Activated CD8-positive, alpha-beta memory T cell treated with anti-CD3 and anti-CD28 coated beads, Interleukin-2, amount 50 U/mL, for 4 hours (primary cell): Measurements from ENCODE around the gene FSD1L.
"Not testable (repeated sequence)": the region's sequence is repeated elsewhere in the genome, so short reads cannot be mapped to it uniquely, and the experiment has no call there.

Source experiments
- DNase-seq: peaks from one replicate; pipeline ENCODE4 v3.0.0-alpha.2; 2020

FSD1L gene

GRCh38 chr9:105496826-105497225 lies 49.0 kb downstream of the FSD1L start:
- DNase-seq: no peak

GRCh38 chr9:105497704-105498103 lies 49.9 kb downstream of the FSD1L start:
- no peak for DNase-seq

GRCh38 chr9:105500108-105500766 lies 52.4 kb downstream of the FSD1L start:
- DNase-seq: no peak

- no peak for DNase-seq
Observed at GRCh38 chr9:105501414-105501813, 53.6 kb downstream of the FSD1L start.

GRCh38 chr9:105502276-105502675 lies 54.4 kb downstream of the FSD1L start:
- no peak for DNase-seq

- DNase-seq: no peak
Observed at GRCh38 chr9:105503881-105504280, 56.0 kb downstream of the FSD1L start.

- DNase-seq: no peak
Observed at GRCh38 chr9:105507096-105507790, 59.4 kb downstream of the FSD1L start.

GRCh38 chr9:105508530-105508929 lies 60.7 kb downstream of the FSD1L start:
- DNase-seq: no peak

GRCh38 chr9:105510024-105510423 lies 62.2 kb downstream of the FSD1L start:
- no peak for DNase-seq

- DNase-seq: no peak
Observed at GRCh38 chr9:105511446-105511845, 63.6 kb downstream of the FSD1L start.

- DNase-seq: no peak
Observed at GRCh38 chr9:105515811-105516413, 68.1 kb downstream of the FSD1L start.

- peak; percentile 23 for DNase-seq
Observed at GRCh38 chr9:105519710-105520369, 72.0 kb downstream of the FSD1L start.

- not testable (repeated sequence) for DNase-seq
Observed at GRCh38 chr9:105520992-105521391, 73.2 kb downstream of the FSD1L start.

GRCh38 chr9:105522618-105523385 lies 75.0 kb downstream of the FSD1L start:
- DNase-seq: not testable (repeated sequence)

GRCh38 chr9:105531530-105531929 lies 83.7 kb downstream of the FSD1L start:
- no peak for DNase-seq

GRCh38 chr9:105535920-105536668 lies 88.3 kb downstream of the FSD1L start:
- DNase-seq: no peak

GRCh38 chr9:105539452-105539851 lies 91.6 kb downstream of the FSD1L start:
- no peak for DNase-seq

GRCh38 chr9:105541838-105542237 lies 94.0 kb downstream of the FSD1L start:
- DNase-seq: no peak

GRCh38 chr9:105554042-105554441 lies 106.2 kb downstream of the FSD1L start:
- no peak for DNase-seq

GRCh38 chr9:105557804-105558610 lies 110.2 kb downstream of the FSD1L start, which contains the start of gene FKTN:
Gene FKTN, plus strand, starts transcription at chr9:105558131. Its CDS starts 16,902 bp downstream, at chr9:105575033.
- DNase-seq: peak; percentile 82

- DNase-seq: no peak
Observed at GRCh38 chr9:105572455-105572854, 124.6 kb downstream of the FSD1L start.
